HG03469 (cell line): ENCODE data around the gene TBX4.
"Not testable (repeated sequence)": the region's sequence is repeated elsewhere in the genome, so short reads cannot be mapped to it uniquely, and the experiment has no call there.

Experiments used
- ATAC-seq: cut with Tn5 transposase; IDR thresholded peaks from one replicate; pipeline ENCODE4 v1.9.1; 2021; ENCODE audit warnings: mild to moderate bottlenecking, moderate library complexity, moderate number of reproducible peaks; ENCODE audit not compliant: unreplicated experiment

Gene TBX4

DNA sequence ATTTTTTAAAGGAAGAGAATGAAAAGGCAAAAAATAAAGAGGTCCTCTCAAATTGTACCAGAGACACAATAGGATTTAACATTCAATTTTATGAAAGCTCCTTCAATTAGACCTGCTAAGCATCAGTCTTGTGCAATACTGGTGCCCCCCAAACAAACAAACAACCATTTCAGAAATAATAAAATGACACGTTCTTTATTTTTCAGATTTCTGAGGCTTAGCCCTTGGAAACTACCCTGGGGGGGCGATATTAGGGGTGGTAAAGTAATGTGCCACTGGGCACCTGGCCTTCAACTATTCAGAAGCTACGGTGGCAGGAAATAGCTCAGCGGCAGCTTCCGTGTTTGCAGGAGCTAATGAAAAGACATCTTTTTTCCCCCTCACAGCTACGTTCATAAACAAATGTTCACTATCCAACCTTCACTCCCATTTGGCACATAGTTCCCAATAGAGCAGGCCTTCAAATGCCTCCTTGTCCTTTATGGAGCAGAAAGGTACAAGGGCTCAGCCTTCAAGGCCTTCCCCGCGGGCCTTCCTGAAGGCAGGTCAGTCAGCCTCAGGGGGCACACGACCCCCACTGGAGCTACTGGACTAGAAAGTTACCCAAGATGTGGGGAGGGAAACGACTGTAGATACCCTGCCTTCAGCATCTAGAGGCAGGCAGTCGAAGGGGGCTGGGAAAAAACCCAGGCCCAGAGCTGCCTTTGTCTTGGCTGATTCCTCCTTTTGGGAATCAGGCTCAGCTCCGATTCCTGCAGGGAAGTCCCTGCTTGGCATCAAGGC, 44.1 kb downstream of the TBX4 start:
- no peak for ATAC-seq

GRCh38 chr17:61496957-61497653, 44.9 kb downstream of the TBX4 start:
- ATAC-seq: no peak

GRCh38 chr17:61498042-61498994, 46.1 kb downstream of the TBX4 start:
- ATAC-seq: no peak

DNA sequence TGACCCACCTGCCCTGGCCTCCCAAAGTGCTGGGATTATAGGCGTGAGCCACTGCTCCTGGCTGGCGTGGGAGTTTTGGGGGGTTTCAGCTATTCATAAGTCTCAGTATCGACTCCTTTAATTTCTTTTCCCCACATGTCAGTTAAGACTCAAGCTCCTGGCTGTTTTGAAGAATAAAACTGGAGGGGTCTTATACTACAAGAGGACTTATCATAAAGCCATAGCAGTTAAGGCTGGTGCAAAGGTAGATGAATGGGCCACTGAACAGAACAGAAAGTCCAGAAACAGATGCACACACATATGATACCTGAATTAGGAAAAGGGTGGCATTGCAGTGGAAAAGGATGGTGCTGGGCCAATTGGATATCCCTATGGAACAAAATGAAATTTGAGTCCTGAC, 47.4 kb downstream of the TBX4 start:
- ATAC-seq: no peak

- no peak for ATAC-seq
Measured at GRCh38 chr17:61500287-61500686, 48.1 kb downstream of the TBX4 start.

DNA sequence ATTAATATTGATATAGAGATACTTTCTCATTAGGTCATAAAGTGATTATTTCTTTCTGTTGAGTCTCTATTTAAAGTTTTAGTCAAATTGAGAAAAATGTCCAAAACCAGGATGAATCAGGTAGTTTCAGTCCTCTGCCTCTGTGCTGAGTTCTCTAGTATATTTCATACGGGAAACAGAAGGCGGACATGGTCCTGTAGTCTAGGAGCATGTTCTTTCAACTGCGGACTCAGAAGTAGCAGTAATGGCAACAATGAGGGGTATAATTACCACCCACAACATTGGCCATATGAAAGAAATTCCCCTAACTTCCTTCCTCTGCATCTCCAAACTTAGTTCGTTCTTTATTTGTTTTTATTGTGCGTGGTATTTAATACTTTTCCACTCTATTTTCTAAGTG, 50.1 kb downstream of the TBX4 start:
- no peak for ATAC-seq

GRCh38 chr17:61503961-61504360, 51.7 kb downstream of the TBX4 start:
- ATAC-seq: no peak

- ATAC-seq: no peak
Measured at GRCh38 chr17:61504697-61505096, 52.5 kb downstream of the TBX4 start.

DNA sequence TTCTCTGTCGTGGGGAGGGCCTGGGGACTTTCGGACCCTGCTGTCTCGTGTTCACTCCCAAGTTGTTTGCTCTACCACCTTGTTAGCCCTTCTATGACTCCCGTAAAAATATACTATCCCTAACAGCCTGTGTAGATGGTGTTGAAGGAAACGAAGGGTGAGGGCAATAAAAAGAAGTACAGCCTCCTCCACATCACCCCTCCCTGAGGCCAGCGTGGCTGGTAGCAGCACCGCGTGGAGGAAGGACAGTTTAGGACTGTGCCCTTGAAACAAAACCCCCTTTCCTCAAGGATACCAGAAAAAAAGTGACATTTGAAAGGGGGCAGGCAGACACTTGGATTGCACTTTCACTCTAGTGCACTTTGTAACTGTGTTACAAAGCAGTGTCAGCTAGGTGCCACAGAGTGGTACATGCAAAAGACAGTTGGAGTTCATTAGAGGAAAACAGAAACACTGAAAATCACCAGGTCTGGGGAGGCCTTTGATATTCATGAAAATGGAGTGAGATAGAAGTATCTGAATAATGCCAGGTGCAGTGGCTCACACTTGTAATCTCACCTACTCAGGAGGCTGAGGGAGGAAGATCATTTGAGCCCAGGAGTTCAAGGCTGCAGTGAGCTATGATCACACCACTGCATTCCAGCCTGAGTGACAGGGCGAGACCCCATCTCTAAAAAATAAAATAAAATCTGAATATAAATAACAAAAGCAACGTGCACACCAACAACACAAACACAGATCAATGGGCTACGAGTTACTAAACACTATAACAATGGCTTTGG, 53.8 kb downstream of the TBX4 start:
- ATAC-seq: no peak

DNA sequence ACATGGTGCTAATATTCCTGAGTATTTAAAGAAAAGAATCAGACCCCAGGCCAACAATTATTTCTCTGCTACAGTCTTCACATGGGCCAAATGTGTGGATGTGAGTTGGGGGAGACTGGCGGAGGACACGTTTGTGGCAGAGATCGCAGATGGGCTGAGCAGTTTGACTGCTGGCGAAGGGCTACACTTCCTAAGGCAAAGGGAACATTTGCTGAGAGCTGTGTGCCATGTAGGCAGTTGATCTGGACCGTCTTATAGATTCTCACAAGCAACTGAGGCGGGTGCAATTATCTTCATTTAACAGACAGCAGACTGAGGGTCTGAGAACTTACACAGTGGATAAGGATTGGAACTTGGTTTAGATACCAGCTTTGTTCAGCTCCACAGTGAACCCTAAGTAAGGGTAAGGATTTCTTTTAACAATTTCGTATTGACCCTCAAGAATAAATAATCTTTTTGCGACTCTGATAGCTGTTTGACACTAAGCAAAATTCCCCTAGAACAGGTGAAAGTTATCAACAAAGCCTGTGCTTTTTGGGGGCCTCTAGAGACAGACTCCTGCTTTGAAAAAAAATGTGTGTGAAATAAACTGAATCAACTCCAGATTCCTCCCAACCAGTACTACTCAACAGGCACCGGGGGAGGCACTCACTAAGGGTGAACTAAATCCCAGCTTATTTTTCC, 55.3 kb downstream of the TBX4 start:
- no peak for ATAC-seq

DNA sequence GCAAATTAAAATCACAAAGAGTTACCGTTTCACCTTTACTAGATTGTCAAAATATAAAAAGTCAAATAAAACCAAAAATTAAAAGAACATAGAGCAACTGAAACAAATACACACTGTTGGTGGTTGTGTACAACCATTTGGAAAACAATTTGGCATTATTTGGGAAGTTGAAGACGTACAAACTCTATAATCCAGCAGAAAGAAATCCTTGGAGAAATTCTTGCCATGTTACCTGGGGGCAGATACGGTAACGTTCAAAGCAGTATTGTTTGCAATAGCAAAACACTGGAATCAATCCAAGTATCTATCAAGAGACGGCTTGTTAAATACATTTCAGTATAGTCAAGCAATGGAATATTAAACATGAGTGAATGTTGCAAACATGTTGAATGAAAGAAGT, 56.7 kb downstream of the TBX4 start:
- ATAC-seq: no peak

GRCh38 chr17:61509454-61509853, 57.2 kb downstream of the TBX4 start:
- ATAC-seq: not testable (repeated sequence)

DNA sequence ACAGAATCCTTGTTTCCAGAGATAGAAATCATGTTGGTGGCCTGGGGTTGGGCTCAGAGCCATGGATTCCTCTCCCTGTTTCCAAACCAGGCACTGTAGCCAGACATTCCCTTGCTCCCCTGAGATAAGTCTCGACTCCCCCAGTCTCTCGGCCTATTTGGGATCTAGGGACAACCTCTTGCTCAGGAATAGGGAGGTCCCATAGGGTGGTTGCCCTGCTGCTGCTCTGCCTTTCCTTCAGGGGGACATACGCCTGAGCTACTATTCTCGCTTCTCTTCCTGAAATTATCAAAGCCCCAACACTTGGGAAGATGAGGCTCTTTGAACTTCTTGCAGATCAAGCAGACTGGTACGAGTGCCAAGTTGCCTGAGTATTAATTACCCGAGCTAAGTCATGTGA, 58.0 kb downstream of the TBX4 start:
- ATAC-seq: no peak

- no peak for ATAC-seq
Measured at GRCh38 chr17:61510991-61511390, 58.8 kb downstream of the TBX4 start.

DNA sequence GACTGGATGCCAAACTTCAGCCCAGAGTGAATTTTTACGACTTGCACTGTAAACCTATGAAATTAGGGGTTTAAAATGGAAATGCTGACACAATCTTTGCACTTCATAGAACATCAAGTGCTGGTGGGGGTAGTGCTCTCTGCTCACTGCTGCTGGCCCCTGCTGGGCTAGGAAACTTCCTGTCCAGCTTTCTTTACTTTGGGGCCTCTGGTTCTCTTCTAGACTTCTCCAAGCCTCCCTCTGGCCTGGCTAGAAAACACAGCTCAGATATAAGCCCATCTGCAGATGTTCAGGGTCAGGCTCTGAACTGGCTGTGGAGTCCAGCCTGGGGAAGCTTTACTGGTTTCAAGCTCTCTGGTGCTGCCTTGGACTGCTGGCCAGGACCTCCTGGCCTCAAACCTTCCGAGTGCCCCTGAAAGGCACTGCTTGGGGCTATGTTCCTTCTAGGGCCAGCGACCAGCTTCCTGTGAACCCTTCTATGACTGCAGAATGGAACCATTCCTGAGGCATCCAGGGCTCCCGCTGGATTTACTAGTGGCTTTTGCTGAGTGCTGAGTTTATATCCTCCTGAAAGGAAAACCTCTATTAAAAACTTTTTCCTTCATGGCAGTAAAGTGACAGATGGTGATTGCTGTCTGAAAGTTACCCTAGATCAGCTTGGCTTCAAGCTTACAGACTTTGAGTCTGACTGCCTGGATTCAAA, 59.4 kb downstream of the TBX4 start:
- ATAC-seq: no peak

DNA sequence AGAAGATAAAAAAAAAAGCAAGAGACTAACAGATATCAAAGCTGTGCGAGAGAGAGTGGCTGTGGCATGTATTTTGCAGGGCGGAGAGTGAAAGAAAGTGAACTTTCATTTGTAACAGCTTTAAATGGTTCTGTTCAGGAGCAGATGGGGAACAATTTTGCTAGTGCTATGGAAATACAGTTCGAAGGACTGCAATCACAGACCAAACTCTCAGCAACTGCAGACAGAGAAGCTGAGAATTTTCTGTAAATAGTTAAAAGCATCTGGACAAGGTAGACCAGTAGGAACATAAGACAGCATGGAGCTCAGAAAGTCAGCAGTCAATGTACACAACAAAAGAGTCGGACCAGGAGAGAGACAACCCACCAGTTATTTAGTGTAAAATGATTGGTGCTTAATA, 62.3 kb downstream of the TBX4 start:
- no peak for ATAC-seq

- ATAC-seq: no peak
Measured at GRCh38 chr17:61517265-61517664, 65.0 kb downstream of the TBX4 start.

GRCh38 chr17:61517843-61518606, 65.8 kb downstream of the TBX4 start:
- ATAC-seq: no peak

DNA sequence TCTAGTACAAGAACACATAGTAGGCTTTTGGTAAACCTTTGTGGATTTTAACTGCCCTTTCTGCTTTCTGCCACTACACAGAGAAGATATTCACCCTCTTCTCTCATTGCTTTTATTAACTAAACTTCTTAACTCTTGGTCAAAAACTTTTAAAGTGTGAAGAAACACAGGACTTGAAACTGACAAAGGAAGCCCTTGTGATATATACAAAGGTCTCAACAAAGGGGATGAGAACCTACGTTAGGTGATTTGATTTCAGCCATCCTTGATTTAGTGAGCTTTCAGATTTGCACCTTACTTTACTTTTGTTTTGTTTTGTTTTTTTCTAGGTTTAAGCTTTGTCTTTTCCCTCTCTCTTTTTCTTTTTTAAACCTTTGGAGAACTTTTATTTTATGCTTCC, 66.9 kb downstream of the TBX4 start:
- no peak for ATAC-seq
